22Rv1 (cell line): Measurements from ENCODE around the gene MFAP3L.

Experiments
- H3K27ac ChIP-seq: fragments of 450-650 bp; 2 replicates; pipeline ENCODE4 v1.5.1; 2017
- ZFX ChIP-seq: fragments of 450-650 bp; IDR thresholded peaks from 2 replicates; pipeline ENCODE4 v1.6.1; 2017; ENCODE audit warnings: antibody characterized with exemption, borderline replicate concordance
- TF ChIP-seq, protein P1 (sequence below): fragments of 450-650 bp; IDR thresholded peaks from 2 replicates; pipeline ENCODE4 v1.5.1; 2017; ENCODE audit warnings: mild to moderate bottlenecking

Gene MFAP3L

DNA sequence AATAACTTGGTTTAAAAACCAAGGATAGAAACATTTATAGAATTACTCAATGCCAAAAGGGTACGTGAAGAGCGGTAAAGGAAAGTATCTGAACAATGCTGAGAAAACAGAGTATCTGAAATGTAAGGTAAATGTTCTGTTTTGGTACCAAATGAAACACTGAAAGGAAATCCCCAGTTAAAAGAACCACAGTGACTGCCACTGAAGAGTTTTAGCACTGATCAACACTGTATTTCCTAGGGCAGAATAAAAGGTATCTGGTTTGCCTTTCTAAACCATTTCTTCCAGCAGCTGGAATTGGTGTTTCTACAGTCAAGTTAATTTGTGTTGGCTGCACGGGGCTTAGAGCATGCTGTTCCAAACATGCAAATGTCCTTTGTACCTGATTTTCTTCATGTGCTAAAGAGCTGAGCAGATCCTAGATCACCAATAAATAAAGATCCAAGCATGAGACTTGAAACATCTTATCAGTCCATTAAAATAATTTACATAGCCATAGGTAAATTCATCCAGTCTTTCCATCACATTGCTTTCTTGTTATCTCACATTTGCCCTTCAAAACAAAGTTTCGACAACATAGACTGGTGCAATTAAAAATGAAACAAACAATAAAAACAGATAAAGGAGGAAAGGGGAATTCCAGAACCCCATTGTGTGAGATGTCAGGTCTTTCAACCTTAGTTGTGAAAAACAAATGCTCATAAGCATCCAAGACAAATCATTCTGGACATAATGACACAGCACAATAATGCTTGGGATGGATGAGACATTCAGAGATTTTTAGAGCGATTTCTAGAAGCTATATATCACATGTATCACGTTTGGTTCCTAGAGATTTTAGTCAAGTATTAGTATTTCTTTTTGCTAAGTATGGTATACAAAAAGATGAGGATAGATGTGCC lies 38.6 kb downstream of the MFAP3L start:
- TF ChIP-seq, protein P1, sequence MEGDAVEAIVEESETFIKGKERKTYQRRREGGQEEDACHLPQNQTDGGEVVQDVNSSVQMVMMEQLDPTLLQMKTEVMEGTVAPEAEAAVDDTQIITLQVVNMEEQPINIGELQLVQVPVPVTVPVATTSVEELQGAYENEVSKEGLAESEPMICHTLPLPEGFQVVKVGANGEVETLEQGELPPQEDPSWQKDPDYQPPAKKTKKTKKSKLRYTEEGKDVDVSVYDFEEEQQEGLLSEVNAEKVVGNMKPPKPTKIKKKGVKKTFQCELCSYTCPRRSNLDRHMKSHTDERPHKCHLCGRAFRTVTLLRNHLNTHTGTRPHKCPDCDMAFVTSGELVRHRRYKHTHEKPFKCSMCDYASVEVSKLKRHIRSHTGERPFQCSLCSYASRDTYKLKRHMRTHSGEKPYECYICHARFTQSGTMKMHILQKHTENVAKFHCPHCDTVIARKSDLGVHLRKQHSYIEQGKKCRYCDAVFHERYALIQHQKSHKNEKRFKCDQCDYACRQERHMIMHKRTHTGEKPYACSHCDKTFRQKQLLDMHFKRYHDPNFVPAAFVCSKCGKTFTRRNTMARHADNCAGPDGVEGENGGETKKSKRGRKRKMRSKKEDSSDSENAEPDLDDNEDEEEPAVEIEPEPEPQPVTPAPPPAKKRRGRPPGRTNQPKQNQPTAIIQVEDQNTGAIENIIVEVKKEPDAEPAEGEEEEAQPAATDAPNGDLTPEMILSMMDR, result no peak
- TF ChIP-seq ZFX, result no peak
- H3K27ac ChIP-seq, result no peak overlapping the region

DNA sequence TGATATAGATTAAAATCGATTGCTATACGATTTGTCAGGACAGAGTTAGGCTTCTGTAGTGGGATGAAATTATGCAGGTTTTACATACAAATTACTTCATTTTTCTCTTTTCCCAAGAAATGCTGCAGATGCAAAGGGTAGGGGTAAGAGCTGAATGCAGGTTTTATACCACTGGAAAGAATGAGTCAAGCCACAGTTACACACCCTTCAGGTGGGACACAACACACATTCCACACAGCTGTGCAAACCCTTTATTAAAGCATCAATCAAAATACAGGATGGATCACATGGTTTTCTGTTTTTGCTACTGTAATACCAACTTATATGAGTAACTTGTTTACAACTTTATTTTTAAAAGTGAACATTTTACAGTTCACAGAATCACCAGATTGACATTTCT lies 39.8 kb downstream of the MFAP3L start:
- TF ChIP-seq, protein P1, result no peak
- TF ChIP-seq ZFX, result no peak

GRCh38 chr4:169985881-169986280 lies 40.3 kb downstream of the MFAP3L start:
- TF ChIP-seq, protein P1, result no peak
- TF ChIP-seq ZFX, result no peak
- no peak overlapping the region for H3K27ac ChIP-seq

More for the DNA sequence above, 39.8 kb downstream of the MFAP3L start:
- H3K27ac ChIP-seq, result no peak overlapping the region

- no peak overlapping the region for H3K27ac ChIP-seq
- TF ChIP-seq ZFX, result no peak
- TF ChIP-seq, protein P1, result no peak
Measured at GRCh38 chr4:169984745-169985144, 41.5 kb downstream of the MFAP3L start.

DNA sequence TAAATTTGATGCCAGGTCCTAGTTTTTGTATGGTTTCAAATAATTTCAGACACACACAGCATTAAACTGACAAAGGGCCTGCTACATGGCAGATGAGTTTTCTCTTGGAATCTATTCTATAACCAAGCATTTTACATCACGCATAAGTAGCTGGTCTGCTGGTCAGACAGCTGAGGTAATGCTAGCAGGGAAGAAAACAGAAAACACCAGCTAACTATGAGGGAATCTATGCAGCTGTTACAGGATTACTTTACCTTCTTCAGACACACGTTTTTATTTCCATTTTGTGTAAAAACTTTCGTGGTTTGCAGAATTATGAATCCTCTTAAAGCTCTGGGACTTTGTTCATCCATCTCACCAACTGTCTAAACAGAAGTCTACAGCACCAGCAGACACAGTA lies 42.0 kb downstream of the MFAP3L start:
- H3K27ac ChIP-seq, result no peak overlapping the region
- no peak for TF ChIP-seq ZFX
- TF ChIP-seq, protein P1, result no peak

- no peak overlapping the region for H3K27ac ChIP-seq
- TF ChIP-seq, protein P1, result no peak
- no peak for TF ChIP-seq ZFX
Measured at GRCh38 chr4:169976951-169977350, 49.2 kb downstream of the MFAP3L start.
